ENCODE results near the gene PALM.
"Not testable (repeated sequence)": the region's sequence is repeated elsewhere in the genome, so short reads cannot be mapped to it uniquely, and the experiment has no call there.

Gene PALM

DNA sequence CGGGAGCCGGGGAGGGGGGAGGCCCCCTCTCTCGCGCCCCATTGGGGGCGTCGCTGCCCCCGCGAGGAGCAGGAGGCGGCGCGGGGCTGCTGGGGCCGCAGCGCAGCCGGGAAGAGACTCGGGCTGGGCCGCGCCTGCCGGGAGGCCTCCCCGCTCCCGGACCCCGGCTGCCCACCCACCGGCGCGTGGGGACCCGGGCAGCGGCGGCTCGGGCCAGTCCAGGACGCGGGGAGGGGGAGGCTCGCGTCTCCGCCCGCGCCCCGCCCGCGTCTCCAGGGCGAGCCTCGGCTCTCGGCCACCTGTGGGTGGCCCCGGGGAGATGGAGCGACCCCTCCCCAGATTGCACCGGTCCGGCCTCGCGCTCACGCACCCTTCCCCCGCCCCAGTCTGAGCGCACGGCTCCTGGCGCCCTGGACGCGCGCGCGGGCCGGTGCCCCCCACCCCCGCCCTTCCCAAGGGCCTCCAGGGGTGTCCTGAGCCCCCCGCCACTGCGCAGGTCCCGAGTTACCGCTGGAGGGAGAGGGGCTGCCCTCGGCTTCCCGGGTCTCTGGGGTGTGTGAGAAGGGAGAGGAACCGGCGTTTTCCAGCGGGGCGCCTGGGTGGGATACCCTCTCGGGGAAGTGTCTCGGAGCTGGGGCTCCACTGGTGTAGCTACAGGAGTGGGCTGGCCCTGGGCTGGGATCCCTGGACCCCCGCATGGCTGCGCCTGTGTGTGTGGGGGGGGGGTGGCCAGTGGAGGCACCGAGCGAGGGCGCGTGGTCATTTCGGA lies 645 bp downstream of the PALM start:
- no peak for DNase-seq

DNA sequence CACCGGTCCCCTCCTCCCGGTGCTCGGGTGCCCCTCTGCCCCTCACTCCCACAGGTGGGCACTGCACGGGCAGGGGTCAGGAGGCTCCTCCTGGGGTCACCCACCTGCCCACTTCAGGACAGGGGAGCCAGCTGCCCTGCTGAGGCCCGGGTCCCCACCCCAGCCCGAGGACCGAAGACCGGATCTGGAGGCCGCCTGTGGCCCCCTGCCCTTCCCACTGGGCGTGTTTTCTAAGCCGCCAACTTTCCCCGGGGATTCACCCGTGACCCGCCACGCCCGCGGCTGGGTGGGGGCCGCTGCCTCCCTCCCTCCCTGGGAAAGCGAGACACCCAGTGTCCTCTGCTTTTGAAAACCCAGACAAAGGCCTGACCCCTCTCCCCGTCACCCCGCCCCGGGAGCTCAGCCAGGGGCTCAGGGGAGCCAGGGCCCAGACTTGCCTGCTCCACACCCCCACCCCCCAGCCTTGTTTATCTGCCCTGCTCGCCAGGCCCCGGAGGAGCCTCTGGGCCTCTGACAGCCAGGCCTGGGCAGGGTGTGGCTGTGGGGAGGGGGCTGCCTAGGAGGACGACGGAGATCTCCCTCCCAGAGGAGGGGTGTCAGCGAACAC lies 1.3 kb downstream of the PALM start:
- no peak for DNase-seq

DNA sequence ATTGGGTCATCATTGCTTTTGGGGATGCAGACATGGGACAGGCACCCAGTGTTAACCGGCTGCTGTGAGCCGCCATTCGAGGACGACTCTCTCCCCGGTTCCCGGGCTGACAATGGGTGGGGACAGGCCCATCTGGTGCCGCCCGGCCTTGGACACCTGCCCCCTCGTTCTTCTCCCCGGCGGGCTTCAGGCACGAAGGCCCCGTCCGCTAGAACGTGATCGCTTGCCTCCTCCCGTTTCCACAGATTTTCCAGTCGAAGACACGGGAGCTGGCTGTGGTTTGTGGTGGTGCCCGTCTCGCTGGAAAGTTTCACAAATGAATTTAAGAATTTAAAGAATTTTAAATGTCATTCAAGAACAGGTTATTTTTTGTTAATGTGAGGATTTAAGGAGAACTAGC lies 2.0 kb downstream of the PALM start:
- no peak for DNase-seq

DNA sequence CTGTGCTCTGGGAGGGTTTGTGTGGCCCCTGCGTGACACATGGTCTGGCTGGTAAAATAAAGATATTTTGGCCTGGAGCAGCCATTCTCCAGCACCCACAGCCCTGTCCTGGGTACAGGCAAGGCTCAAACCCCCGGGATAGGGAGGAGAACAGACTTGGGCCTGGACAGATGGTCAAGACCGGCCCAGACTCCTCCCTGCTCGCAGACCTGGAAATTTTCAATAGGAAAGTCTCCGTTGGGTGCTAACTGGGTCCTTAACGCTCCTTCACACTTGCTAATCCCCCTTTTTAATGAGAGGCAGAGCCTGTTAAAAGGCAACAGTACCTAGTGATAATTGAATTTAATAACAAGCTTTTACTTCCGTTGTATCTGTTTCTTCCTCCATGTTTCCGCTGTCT lies 2.5 kb downstream of the PALM start:
- no peak for DNase-seq

DNA sequence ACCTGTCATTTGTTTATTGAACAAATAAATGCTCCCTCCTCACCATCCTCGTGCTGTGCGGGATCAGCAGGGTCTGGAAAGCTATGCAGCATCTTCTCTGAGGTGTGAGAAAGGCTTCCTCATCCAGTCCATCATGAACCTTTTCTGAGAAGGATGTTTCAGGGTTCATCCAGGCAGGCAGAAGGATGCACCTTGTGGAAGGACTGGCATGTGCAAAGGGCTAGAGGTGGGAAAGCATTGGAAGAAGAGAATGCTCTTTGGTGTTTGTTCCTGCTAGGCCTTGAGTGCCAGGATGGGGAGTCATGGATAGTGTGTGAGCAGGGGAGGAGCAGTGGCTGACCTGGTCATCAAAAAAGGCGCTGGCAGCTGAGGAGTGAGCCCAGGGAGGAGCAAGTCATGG lies 6.6 kb downstream of the PALM start:
- no peak for DNase-seq

DNA sequence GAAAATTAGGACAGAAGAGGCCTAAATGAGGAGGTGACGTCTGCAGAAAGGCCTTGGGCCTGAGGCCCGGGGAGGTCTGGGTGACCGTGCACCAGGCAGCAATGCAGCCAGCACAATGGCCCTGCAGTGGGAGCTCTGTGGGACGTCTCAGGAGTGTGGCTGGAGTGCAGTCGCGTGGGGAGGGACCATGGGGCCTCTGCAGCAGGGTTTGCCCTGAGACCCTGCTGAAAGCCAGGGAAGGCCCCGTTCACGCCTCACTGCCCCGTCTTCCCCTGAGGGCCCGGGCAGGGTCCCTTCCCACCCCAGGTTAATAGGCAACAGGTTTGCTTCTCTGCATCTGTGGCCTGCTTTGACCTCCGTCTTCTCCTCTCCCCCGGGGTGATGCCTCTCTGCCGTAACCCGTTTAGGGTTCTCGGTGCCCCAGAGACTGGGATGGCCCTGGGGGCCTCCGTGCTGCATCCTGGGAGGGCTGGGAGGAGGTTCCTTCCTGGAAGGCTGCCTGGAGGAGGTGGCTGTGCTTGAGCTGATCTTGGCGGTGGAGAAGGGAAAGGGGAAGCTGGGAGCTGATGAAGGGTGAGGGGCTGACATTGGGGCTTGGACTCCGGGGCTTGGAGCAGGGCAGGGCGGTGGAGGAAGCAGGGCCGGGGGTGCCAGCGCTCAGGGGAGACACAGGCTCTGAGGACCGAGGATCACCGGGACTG lies 9.7 kb downstream of the PALM start:
- no peak for DNase-seq

DNA sequence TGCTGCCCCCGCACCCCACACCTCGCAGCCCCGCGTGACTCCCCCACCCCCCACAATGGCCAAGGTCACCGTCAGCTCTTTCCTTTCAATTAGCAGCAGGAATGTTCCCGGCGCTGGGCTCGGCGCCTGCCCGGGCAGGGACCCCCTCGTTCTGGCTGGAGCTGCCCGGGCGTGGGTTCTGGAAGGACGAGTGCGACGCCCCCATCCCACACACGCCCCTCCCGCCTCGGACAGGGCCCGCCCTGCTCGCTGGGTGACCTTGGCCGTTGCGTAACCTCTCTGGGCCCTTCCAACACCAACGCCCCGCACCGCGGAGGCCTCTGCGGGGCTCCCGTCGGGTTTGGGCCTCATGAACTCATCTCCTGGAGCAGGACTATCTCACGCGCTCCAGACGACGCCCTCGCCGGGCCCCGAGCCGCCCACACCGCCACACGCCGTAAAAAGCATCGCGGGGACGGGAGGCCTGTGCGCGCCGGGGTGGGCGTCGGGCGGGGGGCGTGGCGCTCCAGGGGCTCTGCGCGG lies 10.3 kb downstream of the PALM start:
- no peak for DNase-seq

DNA sequence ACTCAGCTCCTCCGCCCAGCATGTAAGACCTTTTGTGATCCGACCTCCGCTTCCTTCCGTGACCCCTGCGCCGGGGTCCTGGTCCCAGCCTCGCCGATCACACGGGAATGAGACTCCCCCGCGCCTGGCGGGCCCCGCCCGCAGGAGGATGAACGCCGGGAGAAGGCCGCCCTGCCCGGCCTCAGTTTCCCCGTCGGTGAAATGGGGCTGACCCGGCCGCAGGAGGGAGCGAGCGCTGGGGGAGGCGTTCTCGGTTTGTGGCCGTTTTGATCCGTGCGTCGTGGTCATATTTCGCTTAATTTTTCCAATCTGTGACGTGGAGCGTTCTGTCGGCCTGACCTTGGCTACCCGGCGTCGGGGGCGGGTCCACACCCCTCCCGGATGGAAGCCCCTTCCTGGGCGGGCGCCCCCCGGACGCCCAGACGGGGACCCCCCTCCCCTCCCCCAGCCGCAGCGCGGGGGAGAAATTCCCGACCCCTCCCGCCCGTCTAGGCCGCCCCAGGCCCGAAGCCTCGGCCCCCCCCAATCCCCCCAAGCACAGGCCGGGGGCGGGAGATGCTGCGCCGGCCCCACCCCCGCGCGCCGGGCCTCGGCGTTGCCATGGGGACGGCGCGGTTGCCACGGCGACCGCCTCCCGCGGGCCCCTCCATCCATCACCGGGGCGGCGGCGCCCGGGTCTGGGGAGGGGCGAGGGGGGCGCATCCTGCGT lies 11.1 kb downstream of the PALM start:
- no peak for DNase-seq

DNA sequence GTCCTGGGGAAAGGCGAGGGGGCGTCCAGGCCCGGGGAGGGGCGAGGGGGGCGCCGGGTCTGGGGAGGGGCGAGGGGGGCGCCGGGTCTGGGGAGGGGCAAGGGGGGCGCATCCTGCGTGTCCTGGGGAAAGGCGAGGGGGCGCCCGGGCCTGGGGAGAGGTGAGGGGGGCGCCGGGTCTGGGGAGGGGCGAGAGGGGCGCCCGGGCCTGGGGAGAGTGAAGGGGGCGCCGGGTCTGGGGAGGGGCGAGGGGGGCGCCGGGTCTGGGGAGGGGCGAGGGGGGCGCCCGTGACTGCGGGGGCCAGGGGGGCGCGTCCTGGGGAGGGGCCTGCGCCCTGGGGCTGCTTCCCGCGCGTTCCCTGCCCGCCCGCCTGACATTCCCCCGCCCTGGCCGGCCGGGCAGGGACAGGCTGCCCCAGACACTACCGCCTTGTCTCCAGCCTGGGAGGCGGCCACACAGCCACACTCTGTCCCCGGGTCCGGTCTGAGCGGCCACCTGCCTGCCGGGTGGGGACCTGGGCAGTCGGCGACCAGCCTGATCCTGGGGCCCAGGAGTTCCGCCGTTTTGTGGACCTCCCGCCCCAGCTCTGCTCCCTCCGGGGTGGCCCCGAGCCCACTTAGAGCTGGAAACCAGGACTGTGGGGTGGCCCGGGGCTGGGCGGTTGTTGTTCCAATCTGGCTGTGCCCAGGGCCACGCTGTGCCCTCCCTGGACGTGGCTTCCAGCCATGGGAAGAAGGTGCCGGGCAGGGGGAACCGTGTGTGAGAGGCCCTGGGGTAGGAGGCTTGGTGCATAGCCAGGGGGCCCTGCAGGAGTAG lies 11.8 kb downstream of the PALM start:
- DNase-seq: no peak

DNA sequence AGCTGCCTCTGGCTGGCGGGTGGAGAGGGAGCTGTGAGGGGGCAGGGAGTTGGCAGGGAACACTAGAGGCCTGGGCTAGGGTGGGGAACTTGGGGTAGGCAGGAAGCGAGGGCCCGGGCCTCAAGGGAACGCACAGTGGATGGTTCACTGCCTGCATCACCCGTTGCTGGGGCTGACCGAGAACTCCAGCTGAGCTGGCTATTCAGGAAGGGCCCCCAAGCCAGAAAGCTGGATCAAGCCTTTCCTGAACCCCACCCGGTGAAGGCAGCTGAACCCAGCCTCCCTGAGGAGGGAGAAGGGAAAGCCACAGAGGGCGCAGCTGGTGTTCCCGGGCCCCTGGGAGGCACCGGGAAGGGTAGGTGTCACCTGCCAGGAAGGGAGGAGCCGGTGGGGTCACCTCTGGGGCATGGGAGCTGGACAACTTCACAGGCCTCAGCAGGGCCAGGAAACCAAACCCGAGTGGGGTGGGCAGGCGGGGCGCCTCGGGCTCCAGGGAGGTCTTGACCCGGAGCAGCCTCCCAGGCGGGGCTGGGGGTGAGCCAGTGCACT lies 13.9 kb downstream of the PALM start:
- no peak for DNase-seq

DNA sequence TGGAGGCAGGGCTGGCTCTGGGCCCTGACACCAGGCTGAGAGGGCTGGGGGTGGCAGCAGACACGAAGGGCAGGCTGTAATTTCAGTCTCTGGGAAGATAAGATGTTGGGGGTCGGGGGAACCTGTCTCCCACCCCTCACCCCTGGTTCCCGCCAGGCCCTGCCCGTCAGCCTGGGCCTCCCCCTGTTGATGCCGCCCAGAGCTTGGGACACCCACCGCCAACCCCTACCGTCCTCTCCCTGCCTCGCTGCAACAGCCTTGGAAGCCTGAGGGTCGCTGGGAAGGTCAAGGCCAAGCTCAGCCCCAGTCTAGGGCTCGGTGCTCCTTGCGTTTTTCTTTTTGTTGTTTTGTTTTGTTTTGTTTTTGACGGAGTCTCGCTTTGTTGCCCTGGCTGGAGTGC lies 14.5 kb downstream of the PALM start:
- DNase-seq: no peak

DNA sequence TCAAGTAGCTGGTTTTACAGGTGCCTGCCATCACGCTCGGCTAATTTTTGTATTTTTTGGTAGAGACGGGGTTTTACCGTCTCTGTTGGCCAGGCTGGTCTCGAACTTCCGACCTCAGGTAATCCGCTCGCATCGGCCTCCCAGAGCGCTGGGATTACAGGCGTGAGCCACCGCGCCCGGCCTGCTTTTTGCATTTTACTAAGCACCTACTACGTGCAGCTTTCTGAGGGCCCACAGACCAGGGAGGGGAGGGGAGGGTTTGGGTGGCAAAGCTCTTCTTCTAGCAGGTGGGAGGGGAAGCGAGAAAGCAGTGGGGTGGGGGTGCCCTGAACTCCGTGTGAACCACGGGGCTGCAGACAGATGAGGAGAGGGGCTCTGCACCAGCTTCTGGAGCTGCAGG lies 15.0 kb downstream of the PALM start:
- no peak for DNase-seq

DNA sequence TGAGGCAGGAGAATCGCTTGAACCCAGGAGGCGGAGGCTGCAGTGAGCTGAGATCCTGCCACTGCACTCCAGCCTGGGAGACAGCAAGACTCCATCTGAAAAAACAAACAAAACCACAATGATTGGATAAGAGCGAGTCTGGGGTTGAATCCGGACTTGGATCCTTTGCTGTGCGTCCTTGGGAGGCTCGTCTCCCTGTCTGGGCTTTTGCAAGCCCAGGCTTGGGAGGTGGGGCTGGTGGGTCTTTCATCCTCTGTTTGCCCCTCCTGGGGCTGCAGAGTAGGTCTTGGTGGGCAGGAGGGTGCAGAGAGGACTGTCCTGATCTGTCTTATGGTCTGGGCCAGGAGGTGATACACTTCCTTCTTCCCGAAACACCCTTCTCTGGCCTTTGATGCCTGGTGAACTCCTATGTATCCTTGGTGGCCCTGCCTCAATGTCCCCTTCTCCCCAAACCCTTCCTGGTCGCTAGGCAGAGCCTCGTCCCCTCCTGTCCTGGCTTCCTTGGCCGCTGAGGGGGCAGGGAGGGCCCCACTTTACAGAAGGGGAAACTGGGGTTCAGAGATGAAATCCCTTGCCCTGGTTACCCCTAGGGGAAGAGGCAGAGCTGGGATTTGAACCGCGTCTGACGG lies 16.8 kb downstream of the PALM start:
- no peak for DNase-seq

DNA sequence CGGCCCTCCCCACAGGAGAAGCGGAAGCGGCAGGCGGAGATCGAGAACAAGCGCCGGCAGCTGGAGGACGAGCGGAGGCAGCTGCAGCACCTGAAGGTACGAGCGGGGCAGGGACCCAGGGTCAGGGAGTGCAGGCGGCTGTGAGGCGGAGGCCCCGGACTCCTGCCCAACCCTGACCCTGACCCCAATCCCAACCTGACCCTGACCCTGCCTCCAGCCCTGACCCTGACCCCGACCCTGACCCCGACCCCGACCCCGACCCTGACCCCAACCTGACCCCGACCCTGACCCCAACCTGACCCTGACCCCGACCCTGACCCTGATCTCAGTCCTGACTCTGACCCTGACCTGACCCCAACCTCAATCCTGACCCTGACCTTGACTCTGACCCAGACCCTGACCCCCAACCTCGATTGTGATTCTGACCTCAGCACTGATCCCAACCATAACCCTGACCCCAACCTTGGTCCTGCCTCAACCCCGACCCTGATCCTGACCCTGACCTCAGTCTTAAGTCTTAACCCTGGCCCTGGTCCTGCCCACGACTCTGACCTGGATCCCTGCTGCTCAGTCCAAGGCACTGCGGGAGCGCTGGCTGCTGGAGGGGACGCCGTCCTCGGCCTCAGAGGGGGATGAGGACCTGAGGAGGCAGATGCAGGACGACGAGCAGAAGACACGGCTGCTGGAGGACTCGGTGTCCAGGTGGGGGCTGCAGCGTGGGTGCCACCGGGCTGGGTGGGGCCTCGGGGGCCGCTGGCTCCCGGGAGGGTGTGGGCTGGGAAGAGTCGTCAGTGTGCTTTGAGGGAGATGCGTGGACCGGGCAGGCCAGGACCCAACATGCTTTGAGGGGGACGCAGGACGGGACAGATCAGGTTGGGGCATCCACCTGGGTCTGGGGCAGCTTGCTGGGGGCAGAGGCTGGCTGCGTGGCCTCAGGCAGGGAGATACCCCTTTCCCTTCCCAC lies 18.5 kb downstream of the PALM start:
- no peak for DNase-seq

DNA sequence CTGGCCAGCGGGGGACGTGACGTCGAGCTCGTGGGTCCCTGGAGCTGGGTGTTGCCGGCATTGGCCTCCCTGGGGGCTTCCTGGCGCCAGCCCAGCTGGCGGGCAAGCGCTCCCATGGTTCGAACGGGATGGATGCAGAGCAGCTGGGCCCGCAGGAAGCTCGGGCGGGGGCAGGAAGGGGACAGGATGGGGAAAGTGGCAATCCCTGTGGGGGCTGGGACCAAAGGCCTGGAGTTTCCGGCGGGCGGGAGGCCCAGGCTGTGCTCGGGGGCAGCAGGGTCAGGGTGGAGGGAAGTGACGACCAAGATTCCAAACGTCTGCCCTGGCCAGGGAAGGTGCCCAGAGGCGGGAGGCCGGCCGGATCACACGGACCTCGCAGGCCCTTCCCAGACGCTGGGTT lies 19.3 kb downstream of the PALM start:
- no peak for DNase-seq

DNA sequence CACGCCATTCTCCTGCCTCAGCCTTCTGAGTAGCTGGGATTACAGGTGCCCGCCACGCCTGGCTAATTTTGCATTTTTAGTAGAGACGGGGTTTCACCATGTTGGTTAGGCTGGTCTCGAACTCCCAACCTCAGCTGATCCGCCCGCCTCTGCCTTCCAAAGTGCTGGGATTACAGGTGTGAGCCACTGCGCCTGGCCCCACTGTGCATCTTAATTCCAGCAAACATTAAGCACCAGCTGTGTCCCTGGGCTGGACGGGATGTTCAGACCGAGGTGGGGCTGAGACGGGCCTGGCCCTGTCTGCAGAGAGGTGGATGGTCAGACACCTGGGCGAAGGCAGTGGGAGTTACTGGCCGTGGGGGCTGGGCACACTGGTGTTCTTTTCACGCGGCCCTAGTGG lies 20.8 kb downstream of the PALM start:
- DNase-seq: not testable (repeated sequence)

DNA sequence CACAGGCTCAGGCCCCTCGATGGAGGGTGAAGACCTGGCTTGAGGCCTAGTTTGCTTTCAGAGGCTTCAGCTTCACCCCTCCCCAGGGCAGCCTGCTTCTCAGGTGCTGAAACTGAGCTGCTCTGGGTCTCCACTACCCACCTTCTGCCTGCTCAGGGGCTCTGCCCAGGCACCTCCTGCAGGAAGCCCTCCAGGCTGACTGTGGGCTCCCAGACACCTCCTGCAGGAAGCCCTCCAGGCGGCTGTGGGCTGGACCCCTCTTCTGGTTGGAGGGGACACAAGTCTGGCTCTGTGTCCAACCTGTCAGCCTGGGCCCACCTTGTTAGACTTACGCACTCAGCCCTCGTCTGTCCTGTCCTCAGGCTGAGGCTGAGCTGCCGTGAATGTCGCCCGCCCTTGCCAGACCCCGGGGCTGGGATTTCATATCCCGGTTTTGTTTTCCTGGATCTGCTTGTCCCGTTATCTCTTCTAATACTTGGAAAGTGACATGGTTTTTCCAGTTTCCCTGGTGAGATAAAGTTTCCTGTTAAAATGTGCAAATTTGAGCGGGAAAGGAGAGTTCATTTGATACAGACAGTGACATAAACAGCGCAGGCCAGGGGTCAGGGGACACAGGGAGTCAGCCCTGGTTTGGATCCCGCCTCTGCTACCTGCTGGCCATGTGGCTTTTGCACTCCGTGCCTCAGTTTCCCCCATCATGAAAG lies 21.4 kb downstream of the PALM start:
- DNase-seq: no peak

DNA sequence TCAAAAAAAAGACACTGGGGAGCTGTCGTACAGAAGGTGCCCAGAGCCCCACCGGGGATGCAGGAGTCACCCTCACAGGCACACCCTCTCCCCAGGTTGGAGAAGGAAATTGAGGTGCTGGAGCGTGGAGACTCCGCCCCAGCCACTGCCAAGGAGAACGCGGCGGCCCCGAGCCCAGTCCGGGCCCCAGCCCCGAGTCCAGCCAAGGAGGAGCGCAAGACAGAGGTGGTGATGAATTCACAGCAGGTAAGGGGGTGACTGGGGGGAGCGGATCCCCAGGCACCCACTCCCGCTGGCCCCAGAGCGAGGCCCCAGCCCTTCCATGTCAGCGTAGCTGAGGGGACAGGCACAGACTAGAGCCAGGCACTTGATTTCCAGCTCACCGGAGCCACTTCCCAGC lies 22.3 kb downstream of the PALM start:
- DNase-seq: no peak

DNA sequence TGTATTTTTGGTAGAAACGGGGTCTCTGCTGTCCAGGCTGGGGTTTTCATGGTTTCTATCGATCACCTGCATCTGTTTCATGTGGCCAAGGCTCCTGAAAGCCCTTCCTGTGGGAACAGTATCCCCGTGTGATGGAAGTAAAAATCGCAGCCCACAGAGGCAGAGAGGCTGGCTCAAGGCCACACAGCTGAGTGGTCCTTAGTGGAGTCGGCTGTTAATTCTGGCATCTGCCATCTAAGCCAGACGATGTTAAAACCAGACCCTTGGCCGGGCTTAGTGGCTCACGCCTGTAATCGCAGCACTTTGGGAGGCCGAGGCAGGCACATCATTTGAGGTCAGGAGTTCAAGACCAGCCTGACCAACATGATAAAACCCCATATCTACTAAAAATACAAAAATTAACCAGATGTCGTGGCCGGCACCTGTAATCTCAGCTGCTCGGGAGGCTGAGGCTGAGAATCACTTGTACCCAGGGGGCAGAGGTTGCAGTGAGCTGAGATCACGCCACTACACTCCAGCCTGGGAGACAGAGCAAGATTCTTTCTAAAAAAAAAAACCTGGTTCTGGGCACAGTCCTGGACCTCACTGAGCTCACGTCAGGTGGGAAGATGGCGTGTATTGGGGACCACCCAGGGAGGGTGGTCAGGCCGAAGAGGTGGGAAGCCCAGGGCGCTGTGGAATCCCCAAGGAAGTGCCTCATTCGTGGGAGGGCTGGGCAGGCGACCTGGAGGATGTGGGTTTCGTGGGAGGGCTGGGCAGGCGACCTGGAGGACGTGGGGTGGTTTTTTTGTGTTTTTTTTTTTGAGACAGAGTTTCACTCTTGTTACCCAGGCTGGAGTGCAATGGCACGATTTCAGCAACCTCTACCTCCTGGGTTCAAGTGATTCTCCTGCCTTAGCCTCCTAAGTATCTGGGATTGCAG lies 23.7 kb downstream of the PALM start:
- DNase-seq: no peak

Measured in bone marrow (tissue), 2 donors.